Adipocyte (in vitro differentiated cells): ENCODE data around the gene VHLL.

Experiments used
- DNase-seq: peaks from one replicate; pipeline ENCODE4 v3.0.0-alpha.2; 2015; ENCODE audit warnings: low read depth
- H3K27me3 ChIP-seq: replicated peaks from 2 replicates; pipeline ENCODE4 v1.7.0; 2013; ENCODE audit warnings: mild to moderate bottlenecking, low read length, moderate library complexity; ENCODE audit not compliant: control insufficient read depth, insufficient read depth
- H3K36me3 ChIP-seq: 2 replicates; pipeline ENCODE4 v1.7.0; 2013; ENCODE audit warnings: low read length, mild to moderate bottlenecking, moderate library complexity; ENCODE audit not compliant: control insufficient read depth, insufficient read depth, severe bottlenecking
- H3K4me1 ChIP-seq: 2 replicates; pipeline ENCODE4 v1.7.0; 2013; ENCODE audit warnings: mild to moderate bottlenecking, low read length, moderate library complexity; ENCODE audit not compliant: control insufficient read depth, insufficient read depth
- H3K4me3 ChIP-seq: 2 replicates; pipeline ENCODE4 v1.7.0; 2013; ENCODE audit warnings: mild to moderate bottlenecking, low read length, moderate library complexity
- H3K9ac ChIP-seq: 2 replicates; pipeline ENCODE4 v1.7.0; 2013; ENCODE audit warnings: mild to moderate bottlenecking, low read length, moderate library complexity
- H3K9me3 ChIP-seq: 2 replicates; pipeline ENCODE4 v1.7.0; 2013; ENCODE audit warnings: mild to moderate bottlenecking, low read length, moderate library complexity; ENCODE audit not compliant: control insufficient read depth

Gene VHLL

DNA sequence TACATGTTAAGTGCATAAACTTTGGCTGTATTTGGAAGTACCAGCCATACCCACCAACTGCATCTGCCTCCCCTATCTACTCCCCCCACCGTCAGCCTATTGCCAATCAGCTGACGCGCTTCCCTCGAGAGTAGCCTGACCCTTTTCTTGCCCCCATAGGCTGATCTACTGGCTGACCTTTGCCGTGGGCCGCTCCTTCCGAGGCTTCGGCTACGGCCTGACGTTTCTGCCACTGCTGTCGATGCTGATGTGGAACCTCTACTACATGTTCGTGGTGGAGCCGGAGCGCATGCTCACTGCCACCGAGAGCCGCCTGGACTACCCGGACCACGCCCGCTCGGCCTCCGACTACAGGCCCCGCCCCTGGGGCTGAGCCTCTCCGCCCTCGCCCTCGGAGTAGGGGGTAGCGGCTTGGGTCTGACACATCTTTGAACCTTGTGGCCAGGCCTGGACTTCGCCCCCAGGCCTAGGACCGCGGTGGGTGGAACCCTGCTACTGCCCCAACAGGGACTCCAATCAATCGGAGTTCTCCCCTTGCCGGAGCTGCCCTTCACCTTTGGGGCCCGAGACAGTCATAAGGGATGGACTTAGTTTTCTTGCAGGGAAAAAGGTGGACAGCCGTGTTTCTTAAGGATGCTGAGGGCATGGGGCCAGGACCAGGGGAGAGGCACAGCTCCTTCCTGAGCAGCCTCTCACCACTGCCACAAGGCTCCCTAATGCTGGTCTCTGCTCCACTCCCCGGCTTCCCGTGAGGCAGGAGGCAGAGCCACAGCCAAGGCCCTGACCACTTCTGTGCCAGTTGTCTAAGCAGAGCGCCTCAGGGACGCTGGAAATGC lies 7.7 kb downstream of the VHLL start:
- Histone ChIP-seq H3K36me3 (peaks cover 3% of the 10 kb centered on the region), H3K27me3 (no peaks in the 10 kb centered on the region), H3K4me1 (peaks cover 25% of the 10 kb centered on the region), H3K4me3 (peak overlapping the region; percentile 81), H3K9ac (peak overlapping the region; percentile 78), H3K9me3 (no peaks in the 10 kb centered on the region)
- DNase-seq, result peak; percentile 95

DNA sequence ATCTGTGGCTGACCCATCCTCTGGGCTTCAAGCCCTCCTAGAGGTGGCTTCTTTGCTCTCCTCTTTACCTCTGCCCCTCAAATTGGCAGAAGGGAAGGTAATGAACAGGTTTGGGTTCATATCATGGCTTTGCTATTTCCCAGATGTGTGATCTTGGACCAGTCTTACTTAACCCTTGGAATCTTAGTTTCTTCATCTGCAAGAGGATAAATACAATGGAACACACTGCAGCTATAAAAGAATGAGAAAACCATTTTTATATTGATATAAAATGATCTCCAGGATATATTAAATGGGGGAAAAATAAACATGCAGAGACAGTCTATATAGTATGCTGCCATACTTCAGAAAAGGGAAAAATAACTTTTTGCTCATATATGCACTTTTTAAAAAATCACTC lies 9.2 kb downstream of the VHLL start:
- Histone ChIP-seq H3K4me1 (peaks cover 22% of the 10 kb centered on the region), H3K9ac (no peak overlapping the region), H3K9me3 (no peaks in the 10 kb centered on the region), H3K4me3 (no peak overlapping the region), H3K27me3 (no peaks in the 10 kb centered on the region), H3K36me3 (peaks cover 3% of the 10 kb centered on the region)
- no peak for DNase-seq

DNA sequence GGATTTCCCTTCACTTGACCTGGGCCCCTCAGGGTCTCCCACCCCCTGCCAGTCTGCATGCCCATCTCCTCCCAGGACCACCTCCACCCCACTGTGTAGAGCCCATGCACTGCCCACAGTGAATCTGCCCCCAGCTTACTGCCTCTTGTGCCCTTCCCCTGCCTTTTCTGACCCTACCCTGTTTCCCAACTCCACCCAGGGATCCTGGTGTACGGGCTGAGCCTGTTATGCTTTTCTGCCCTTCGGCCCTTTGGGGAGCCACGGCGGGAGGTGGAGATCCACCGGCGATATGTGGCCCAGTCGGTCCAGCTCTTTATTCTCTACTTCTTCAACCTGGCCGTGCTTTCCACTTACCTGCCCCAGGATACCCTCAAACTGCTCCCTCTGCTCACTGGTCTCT lies 13.0 kb downstream of the VHLL start:
- Histone ChIP-seq H3K4me1 (peaks cover 26% of the 10 kb centered on the region), H3K4me3 (no peak overlapping the region), H3K9me3 (no peaks in the 10 kb centered on the region), H3K9ac (no peak overlapping the region), H3K36me3 (peaks cover 3% of the 10 kb centered on the region), H3K27me3 (no peaks in the 10 kb centered on the region)
- no peak for DNase-seq

DNA sequence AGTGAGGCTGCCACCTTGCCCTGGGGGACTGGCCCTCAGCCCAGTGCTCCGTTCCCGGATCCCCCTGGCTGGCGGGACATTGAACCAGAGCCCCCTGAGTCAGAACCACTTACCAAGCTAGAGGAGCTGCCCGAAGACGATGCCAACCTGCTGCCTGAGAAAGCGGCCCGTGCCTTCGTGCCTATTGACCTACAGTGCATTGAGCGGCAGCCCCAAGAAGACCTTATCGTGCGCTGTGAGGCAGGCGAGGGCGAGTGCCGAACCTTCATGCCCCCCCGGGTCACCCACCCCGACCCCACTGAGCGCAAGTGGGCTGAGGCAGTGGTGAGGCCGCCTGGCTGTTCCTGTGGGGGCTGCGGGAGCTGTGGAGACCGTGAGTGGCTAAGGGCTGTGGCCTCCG lies 13.7 kb downstream of the VHLL start:
- peaks cover 3% of the 10 kb centered on the region for H3K36me3 ChIP-seq
- H3K4me3 ChIP-seq, result no peak overlapping the region

DNA sequence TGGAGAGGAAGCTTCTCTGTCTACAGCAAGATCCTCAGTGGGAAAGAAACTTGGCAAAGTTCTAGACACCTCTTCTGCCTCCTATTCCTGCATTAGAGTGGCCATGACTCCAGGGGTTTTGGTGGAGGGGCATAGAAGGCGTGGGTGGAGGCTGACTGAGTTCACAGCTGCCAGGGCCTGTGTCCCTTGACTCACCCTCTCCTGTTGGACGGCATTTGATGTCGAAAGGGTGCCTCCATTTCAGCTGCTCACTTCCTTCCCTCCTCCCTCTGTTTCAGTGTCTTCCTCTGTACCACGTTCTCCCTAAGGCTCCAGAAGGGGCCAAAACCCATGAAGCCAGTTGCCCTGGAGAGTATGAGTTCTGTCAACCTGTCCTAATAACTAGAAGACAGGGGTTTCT lies 14.3 kb downstream of the VHLL start:
- H3K9me3 ChIP-seq, result no peaks in the 10 kb centered on the region
- H3K4me3 ChIP-seq, result no peak overlapping the region
- H3K9ac ChIP-seq, result no peak overlapping the region
- H3K4me1 ChIP-seq, result peaks cover 27% of the 10 kb centered on the region
- no peak for DNase-seq
- peaks cover 3% of the 10 kb centered on the region for H3K36me3 ChIP-seq
- H3K27me3 ChIP-seq, result no peaks in the 10 kb centered on the region

More for the DNA sequence above, 13.7 kb downstream of the VHLL start:
- Histone ChIP-seq H3K9me3 (no peaks in the 10 kb centered on the region), H3K27me3 (no peaks in the 10 kb centered on the region), H3K4me1 (peaks cover 27% of the 10 kb centered on the region), H3K9ac (no peak overlapping the region)
- no peak for DNase-seq

DNA sequence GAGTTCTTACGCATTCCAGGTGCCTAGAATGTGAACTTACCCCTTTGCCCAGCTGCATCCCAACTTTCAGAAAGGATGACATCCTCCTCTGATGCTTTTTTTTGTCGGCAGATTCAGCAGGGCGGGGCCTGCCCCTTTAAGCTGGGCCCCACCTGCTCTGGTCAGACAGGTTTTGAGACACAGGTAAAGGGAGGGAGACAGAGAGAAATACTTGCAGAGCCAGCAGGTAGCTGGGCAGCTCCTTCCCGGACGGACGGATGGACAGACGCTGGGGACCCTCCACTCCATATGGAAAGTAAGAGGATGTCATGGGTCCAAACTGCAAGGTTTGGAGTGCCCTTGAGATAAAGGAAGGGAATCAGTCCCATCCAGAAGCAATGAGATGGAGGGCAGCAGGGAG lies 15.0 kb downstream of the VHLL start, which contains the start of gene TMEM79:
TSS of gene TMEM79 (plus strand) at position 214 of the 400 bp plus-strand sequence. CDS start 902 bp downstream, outside the sequence.
- Histone ChIP-seq H3K4me1 (peaks cover 27% of the 10 kb centered on the region), H3K9me3 (no peaks in the 10 kb centered on the region), H3K9ac (peak within 1 kb of the TSS; percentile 88), H3K36me3 (peaks cover 3% of the 10 kb centered on the region), H3K27me3 (no peaks in the 10 kb centered on the region), H3K4me3 (peak within 1 kb of the TSS; percentile 96)
- DNase-seq, result no peak

DNA sequence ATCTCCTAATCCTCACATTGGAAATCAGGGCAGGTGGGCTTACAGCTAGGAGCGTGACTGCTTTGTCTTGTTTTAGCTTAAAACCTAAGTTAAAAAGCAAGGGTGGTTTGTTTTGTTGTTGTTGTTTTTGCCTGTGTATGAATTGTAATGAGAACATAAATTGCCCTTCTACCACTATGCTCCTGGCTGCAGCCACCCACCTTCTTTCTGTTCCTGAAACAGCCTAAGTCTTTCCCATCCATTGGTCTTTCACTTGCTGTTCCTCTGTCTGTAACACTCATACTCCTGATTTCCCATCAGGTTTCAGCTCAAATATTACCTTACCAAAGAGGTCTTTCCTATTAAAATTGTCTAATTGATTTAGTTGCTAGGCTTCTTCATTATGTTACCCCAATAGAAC lies 15.6 kb downstream of the VHLL start:
- H3K9ac ChIP-seq, result peak overlapping the region; percentile 88
- no peaks in the 10 kb centered on the region for H3K9me3 ChIP-seq
- DNase-seq, result no peak
- H3K27me3 ChIP-seq, result no peaks in the 10 kb centered on the region
- H3K4me3 ChIP-seq, result peak overlapping the region; percentile 96
- H3K36me3 ChIP-seq, result peaks cover 3% of the 10 kb centered on the region
- H3K4me1 ChIP-seq, result peaks cover 27% of the 10 kb centered on the region

DNA sequence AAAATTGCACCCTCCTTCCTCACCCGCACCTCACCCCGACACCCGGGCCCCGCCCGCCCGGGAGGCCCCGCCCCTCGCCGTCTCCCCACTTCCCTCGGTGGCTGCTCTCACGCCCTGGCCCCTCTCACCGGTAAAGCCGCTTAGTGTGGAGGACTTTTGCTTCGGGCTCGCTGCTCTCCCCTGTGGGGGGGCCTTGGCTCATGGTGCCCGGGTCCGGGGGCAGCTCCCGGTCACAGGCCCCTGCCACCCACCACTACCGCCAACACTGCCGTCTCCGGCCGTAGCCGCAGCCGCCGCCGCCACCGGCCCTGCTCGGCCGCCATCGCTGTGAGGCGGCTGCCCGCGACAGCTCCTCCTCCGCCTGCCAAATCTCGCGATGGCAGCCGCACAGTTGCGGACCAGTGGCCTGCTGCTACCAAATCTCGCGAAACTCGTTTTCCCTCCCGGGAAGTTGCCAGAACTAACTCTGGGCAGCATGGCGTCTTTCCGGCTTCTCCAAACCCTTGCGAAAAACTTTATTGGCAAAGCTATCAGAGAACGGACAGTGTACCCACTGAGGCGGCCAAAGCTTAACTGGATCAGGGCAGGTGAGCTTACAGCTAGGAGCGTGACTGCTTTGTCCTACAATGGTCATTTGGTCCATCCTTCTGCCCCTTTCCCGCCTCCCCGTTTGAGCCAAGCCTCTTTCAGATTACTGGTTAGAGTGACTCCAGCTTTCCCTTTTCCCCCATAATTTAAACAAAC lies 16.5 kb downstream of the VHLL start, which contains the start of gene SMG5:
TSS of gene SMG5 (minus strand) at position 347 of the 744 bp plus-strand sequence. CDS start at position 202, 145 bp downstream.
- Histone ChIP-seq H3K9ac (peak within 1 kb of the TSS; percentile 88), H3K27me3 (no peaks in the 10 kb centered on the region), H3K4me3 (peak within 1 kb of the TSS; percentile 96), H3K9me3 (no peaks in the 10 kb centered on the region), H3K4me1 (peaks cover 31% of the 10 kb centered on the region), H3K36me3 (peaks cover 12% of the 10 kb centered on the region)
- DNase-seq, result peak; percentile 99

DNA sequence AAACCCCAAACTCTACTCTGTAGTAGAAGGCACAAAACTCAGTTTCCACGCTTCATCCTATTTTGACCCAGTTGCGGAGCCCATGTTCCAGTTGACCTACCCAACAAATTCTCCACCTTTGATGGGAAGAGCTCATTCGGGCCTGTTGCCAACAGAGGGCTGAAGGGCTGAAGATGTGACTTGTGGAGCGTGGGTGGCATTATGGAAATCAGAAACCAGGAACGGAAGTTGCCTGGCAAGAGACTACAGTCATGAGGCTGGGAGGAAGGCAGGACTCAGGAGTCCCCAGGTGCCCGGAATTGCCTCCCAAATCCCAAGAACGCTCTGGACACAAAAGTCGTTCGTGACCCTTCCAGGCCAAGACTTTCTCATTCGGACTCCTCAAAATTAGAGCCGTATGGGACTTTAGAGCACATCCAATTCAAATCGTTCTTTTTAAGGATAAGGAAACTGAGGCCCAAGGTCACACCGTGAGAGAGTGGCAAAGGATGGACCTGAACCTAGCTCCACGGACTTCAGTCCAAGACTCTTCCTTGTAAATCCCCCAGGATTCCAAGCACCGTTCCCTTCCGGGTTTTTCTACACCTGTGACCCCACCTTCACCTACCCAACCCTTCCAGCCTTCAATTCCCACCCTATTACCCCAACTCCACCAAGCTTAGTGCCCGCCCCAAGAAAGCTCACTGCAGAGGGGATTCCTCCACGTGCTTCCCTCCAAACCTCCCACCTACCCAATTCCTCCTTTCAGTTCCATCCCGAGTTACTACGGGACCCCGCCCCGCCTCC lies 17.2 kb downstream of the VHLL start:
- Histone ChIP-seq H3K36me3 (peaks cover 13% of the 10 kb centered on the region), H3K4me3 (peak overlapping the region; percentile 96), H3K9ac (peak overlapping the region; percentile 88), H3K4me1 (peaks cover 39% of the 10 kb centered on the region), H3K27me3 (no peaks in the 10 kb centered on the region), H3K9me3 (no peaks in the 10 kb centered on the region)
- peak; percentile 45 for DNase-seq

DNA sequence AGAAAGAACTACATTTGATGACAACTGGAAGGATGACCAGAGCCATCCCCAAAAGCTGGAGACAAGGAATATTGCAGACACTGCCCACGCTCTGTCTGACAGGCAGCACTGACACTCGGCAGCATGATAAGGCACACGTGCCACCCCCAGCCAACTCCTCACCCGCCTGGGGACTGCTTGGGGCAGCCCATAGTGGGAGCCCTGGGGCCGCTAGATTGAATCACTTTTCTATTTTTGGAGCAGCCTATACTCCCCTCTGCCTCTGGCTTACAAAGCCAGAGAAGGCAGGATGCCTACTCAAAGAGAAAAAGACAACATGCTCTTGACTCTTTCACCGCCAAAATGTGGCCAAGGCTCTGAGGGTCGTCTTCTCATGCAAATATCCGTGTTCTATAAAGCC lies 17.8 kb downstream of the VHLL start:
- no peaks in the 10 kb centered on the region for H3K27me3 ChIP-seq
- H3K9me3 ChIP-seq, result no peaks in the 10 kb centered on the region
- peaks cover 44% of the 10 kb centered on the region for H3K4me1 ChIP-seq
- peak overlapping the region; percentile 96 for H3K4me3 ChIP-seq
- H3K9ac ChIP-seq, result peak overlapping the region; percentile 88
- H3K36me3 ChIP-seq, result peaks cover 13% of the 10 kb centered on the region
- DNase-seq, result peak; percentile 71

DNA sequence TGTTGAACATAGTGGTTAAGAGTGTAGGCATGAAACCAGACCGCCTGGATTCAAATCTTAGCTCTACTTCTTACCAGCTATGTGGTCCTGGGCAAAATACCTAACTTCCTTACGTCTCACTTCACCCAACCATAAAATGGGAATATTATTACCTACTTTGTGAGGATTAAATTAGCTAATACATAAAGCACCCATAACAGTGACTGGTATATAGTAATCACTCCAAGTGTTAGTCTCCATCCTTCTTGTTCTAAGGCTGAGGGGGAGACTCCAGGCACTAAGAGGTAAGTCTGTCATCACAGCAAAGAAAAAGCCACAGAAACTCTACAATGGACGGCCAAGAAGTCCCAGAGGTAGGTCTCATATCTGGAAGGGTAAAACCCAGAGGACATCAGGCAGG lies 19.3 kb downstream of the VHLL start:
- no peaks in the 10 kb centered on the region for H3K27me3 ChIP-seq
- H3K9ac ChIP-seq, result no peak overlapping the region
- DNase-seq, result no peak
- H3K4me1 ChIP-seq, result peaks cover 44% of the 10 kb centered on the region
- H3K4me3 ChIP-seq, result no peak overlapping the region
- H3K9me3 ChIP-seq, result no peaks in the 10 kb centered on the region
- H3K36me3 ChIP-seq, result peaks cover 23% of the 10 kb centered on the region
